ENCODE results near the gene TMTC2. TPM values are rescaled to one million over a fixed set of nuclear protein-coding genes. Genes with fewer than 3 reads are reported as not detected.

The TMTC2 gene
- 1 to 10 TPM; 1.6 to 2.5 TPM for total RNA-seq

DNA sequence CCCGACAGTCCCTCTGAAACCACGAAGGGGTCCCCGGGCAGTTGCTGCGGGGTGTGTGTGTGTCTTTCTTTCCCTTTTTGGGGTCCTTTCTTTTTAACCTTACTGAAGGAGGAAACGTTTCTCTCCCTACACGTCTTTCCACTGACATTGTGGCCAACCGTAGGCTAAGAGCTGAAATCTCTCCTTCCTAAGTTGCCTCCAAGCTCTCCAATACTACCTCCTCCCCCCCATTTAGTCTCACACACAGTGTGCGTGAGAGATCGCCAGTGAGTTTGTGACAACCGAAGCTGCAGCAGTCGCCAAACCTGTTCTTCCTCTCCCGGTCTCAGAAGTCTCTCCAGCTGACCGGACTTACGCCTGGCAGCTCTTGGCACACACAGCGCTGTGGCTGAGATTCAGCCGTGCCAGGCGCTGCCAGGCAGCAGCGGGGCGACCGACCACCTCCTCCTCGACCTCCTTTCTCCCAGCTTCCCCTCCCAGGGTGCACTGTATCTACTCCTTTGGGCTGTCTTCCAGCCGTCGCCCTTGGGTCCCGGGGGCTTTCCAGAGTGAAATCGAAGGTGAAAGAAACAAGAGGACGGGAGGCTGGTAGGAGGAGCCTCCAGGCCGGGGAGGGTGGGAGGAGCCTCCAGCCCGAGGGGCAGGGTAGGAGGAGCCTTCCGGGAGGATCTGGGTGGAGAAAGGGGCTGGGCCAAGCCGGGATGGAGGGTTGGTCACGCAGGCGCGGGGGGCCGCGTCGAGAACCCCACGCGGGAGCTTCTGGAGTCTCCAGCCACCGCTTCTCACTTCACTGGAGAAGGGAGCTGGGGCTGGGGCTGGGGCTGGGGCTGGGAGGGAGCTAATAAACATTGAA, at the start of gene TMTC2:
Gene TMTC2, plus strand, starts transcription at position 739 of the 853 bp plus-strand sequence.
- H3K27me3 Mint-ChIP-seq: peaks cover 0 to 16% of the 10 kb centered on the region in 2 donors
- no peaks in the 10 kb centered on the region for H3K36me3 Mint-ChIP-seq
- peaks cover 21 to 22% of the 10 kb centered on the region in 2 donors for H3K4me1 Mint-ChIP-seq (ENCODE audit: low read depth in 2 of 2)
- ATAC-seq: peak; percentile 98
- DNase-seq (ENCODE audit: low spot score): peak; percentile 93
- no peaks in the 10 kb centered on the region for H3K9me3 Mint-ChIP-seq
- H3K27ac Mint-ChIP-seq: peak within 1 kb of the TSS; percentile 86 to 92
- peak within 1 kb of the TSS; percentile 99 for H3K4me3 Mint-ChIP-seq

GRCh38 chr12:82638324-82638723, 48.4 kb upstream of the TMTC2 start:
- ATAC-seq: no peak
- Mint-ChIP-seq H3K4me1 (ENCODE audit: low read depth in 2 of 2) (no peaks in the 10 kb centered on the region), H3K27ac (no peak overlapping the region), H3K36me3 (no peaks in the 10 kb centered on the region), H3K4me3 (no peak overlapping the region), H3K9me3 (peaks cover 10% of the 10 kb centered on the region), H3K27me3 (no peaks in the 10 kb centered on the region)
- DNase-seq (ENCODE audit: low spot score): no peak

DNA sequence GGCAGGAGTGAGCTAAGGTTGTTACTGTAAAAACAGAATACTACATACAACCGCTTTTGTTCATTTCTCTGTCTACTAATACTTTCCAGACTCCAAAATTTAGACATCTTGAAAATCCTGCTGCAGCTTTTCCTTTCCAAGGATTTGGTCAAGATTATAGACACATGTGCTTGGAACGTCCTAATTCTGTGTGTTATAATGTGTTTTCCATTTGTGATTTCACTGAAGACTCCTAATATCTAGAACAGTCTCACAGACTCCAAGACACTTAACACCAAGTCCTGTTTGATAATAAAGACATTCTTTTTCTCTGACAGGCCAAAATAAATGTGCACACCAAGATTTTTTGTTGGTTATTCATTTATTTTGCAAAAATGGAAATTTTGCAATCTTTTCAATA, 41.8 kb upstream of the TMTC2 start:
- H3K4me3 Mint-ChIP-seq: no peak overlapping the region
- no peaks in the 10 kb centered on the region for H3K4me1 Mint-ChIP-seq (ENCODE audit: low read depth in 2 of 2)
- H3K27me3 Mint-ChIP-seq: no peaks in the 10 kb centered on the region
- ATAC-seq (no peak), DNase-seq (ENCODE audit: low spot score) (no peak)
- peaks cover 2% of the 10 kb centered on the region for H3K9me3 Mint-ChIP-seq
- H3K36me3 Mint-ChIP-seq: no peaks in the 10 kb centered on the region
- no peak overlapping the region for H3K27ac Mint-ChIP-seq

DNA sequence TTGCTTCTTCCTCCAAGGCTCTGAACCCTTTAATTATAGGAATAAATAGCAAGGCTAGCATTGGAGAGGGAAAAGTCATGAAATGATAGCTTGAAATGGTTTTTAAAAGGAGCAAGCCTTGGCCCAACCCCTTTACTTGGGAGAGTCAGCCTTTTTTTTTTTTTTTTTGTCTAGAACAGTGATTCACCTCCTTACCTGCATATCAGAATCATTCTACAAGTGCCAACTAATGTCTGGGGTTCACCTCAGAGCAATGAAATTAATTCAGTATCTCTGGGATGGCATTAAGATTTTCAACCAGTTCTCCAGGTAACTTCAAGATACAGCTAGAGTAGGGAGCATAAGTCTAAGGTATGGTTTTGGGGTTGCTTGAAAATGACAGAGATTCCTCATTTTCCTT, 41.3 kb upstream of the TMTC2 start:
- H3K36me3 Mint-ChIP-seq: no peaks in the 10 kb centered on the region
- H3K27ac Mint-ChIP-seq: no peak overlapping the region
- no peaks in the 10 kb centered on the region for H3K27me3 Mint-ChIP-seq
- H3K9me3 Mint-ChIP-seq: peaks cover 2% of the 10 kb centered on the region
- ATAC-seq (no peak), DNase-seq (ENCODE audit: low spot score) (no peak)
- no peaks in the 10 kb centered on the region for H3K4me1 Mint-ChIP-seq (ENCODE audit: low read depth in 2 of 2)
- no peak overlapping the region for H3K4me3 Mint-ChIP-seq

GRCh38 chr12:82647853-82648252, 38.9 kb upstream of the TMTC2 start:
- H3K36me3 Mint-ChIP-seq: no peaks in the 10 kb centered on the region
- DNase-seq (ENCODE audit: low spot score): no peak
- no peaks in the 10 kb centered on the region for H3K27me3 Mint-ChIP-seq
- peaks cover 2% of the 10 kb centered on the region for H3K9me3 Mint-ChIP-seq
- H3K4me1 Mint-ChIP-seq (ENCODE audit: low read depth in 2 of 2): no peaks in the 10 kb centered on the region
- no peak for ATAC-seq
- H3K27ac Mint-ChIP-seq: no peak overlapping the region
- H3K4me3 Mint-ChIP-seq: no peak overlapping the region

- Mint-ChIP-seq H3K36me3 (no peaks in the 10 kb centered on the region), H3K4me3 (no peak overlapping the region), H3K9me3 (peaks cover 2% of the 10 kb centered on the region), H3K27me3 (no peaks in the 10 kb centered on the region), H3K4me1 (ENCODE audit: low read depth in 2 of 2) (no peaks in the 10 kb centered on the region), H3K27ac (no peak overlapping the region)
- DNase-seq (ENCODE audit: low spot score) (no peak), ATAC-seq (no peak)
Measured at GRCh38 chr12:82648259-82648909, 38.3 kb upstream of the TMTC2 start.

DNA sequence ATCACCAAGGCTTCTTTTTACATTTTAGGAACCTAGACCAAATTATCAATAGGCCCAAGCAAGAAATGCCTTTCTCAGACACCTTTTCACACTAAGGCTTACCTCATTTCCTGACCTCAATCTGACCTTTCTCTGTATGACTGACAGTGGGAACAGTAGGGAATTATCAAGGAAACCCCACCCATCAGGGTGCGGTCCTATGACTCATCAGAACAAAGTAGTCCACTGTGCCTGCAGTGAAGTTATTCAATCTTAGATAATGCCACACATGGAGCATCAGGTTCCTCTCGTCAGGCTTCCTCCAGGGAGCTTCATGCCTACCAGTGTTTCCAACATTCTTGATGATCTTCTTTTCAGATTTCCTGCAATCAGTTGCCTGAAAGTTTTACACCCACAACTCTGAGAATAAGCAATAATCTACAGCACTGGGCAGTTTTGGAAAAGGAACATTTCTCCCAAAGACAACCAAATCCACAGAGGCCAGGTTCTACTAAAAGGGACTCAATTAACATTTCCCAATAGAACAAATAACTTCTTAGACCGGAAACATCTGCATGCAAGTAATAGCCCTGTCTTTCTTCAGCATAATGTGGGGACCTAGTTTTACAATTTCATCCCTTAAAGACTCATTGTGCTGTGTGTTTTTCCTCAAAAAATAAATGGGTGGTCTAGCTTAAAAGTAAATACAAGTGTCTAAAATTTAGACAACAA, 35.9 kb upstream of the TMTC2 start:
- H3K4me3 Mint-ChIP-seq: no peak overlapping the region

DNA sequence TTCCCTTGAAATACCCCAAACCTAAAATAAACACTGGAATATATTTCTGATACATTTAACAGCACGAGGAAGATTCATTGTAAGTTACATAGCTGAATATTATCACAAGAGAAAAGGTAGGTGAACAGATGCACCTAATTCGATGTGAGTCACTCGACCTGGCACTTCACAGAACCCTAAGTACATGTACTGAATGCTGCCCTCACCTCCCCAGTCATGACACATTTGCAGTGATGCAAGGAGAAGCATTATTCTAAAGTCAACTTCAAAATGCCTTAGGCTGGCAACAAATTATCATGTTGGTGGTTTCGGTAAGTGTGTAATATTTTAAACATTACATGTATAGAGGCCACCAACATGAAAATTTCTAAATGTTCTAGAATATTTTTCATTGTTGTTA, 35.2 kb upstream of the TMTC2 start:
- H3K36me3 Mint-ChIP-seq: no peaks in the 10 kb centered on the region
- H3K27ac Mint-ChIP-seq: no peak overlapping the region
- no peak overlapping the region for H3K4me3 Mint-ChIP-seq
- ATAC-seq: no peak
- H3K27me3 Mint-ChIP-seq: no peaks in the 10 kb centered on the region
- peaks cover 5% of the 10 kb centered on the region for H3K9me3 Mint-ChIP-seq
- DNase-seq (ENCODE audit: low spot score): no peak
- no peaks in the 10 kb centered on the region for H3K4me1 Mint-ChIP-seq (ENCODE audit: low read depth in 2 of 2)

More for the DNA sequence above, 35.9 kb upstream of the TMTC2 start:
- ATAC-seq (no peak), DNase-seq (ENCODE audit: low spot score) (no peak)
- no peaks in the 10 kb centered on the region for H3K36me3 Mint-ChIP-seq
- peaks cover 2% of the 10 kb centered on the region for H3K9me3 Mint-ChIP-seq
- H3K27me3 Mint-ChIP-seq: no peaks in the 10 kb centered on the region
- H3K4me1 Mint-ChIP-seq (ENCODE audit: low read depth in 2 of 2): no peaks in the 10 kb centered on the region
- no peak overlapping the region for H3K27ac Mint-ChIP-seq

GRCh38 chr12:82652071-82652470, 34.6 kb upstream of the TMTC2 start:
- no peak overlapping the region for H3K4me3 Mint-ChIP-seq
- no peak overlapping the region for H3K27ac Mint-ChIP-seq
- no peak for ATAC-seq
- no peak for DNase-seq (ENCODE audit: low spot score)
- no peaks in the 10 kb centered on the region for H3K36me3 Mint-ChIP-seq
- no peaks in the 10 kb centered on the region for H3K4me1 Mint-ChIP-seq (ENCODE audit: low read depth in 2 of 2)
- H3K9me3 Mint-ChIP-seq: peaks cover 5% of the 10 kb centered on the region
- H3K27me3 Mint-ChIP-seq: no peaks in the 10 kb centered on the region

- Mint-ChIP-seq H3K27me3 (no peaks in the 10 kb centered on the region), H3K4me3 (no peak overlapping the region), H3K36me3 (no peaks in the 10 kb centered on the region), H3K4me1 (ENCODE audit: low read depth in 2 of 2) (no peaks in the 10 kb centered on the region), H3K9me3 (peaks cover 10% of the 10 kb centered on the region), H3K27ac (no peak overlapping the region)
- ATAC-seq (no peak), DNase-seq (ENCODE audit: low spot score) (no peak)
Measured at GRCh38 chr12:82655751-82656150, 31.0 kb upstream of the TMTC2 start.

GRCh38 chr12:82659343-82660207, 27.1 kb upstream of the TMTC2 start:
- no peak for DNase-seq (ENCODE audit: low spot score)
- ATAC-seq: no peak
- H3K27ac Mint-ChIP-seq: no peak overlapping the region
- H3K27me3 Mint-ChIP-seq: no peaks in the 10 kb centered on the region
- H3K4me3 Mint-ChIP-seq: no peak overlapping the region
- H3K36me3 Mint-ChIP-seq: no peaks in the 10 kb centered on the region
- H3K4me1 Mint-ChIP-seq (ENCODE audit: low read depth in 2 of 2): no peaks in the 10 kb centered on the region
- H3K9me3 Mint-ChIP-seq: peaks cover 10% of the 10 kb centered on the region

DNA sequence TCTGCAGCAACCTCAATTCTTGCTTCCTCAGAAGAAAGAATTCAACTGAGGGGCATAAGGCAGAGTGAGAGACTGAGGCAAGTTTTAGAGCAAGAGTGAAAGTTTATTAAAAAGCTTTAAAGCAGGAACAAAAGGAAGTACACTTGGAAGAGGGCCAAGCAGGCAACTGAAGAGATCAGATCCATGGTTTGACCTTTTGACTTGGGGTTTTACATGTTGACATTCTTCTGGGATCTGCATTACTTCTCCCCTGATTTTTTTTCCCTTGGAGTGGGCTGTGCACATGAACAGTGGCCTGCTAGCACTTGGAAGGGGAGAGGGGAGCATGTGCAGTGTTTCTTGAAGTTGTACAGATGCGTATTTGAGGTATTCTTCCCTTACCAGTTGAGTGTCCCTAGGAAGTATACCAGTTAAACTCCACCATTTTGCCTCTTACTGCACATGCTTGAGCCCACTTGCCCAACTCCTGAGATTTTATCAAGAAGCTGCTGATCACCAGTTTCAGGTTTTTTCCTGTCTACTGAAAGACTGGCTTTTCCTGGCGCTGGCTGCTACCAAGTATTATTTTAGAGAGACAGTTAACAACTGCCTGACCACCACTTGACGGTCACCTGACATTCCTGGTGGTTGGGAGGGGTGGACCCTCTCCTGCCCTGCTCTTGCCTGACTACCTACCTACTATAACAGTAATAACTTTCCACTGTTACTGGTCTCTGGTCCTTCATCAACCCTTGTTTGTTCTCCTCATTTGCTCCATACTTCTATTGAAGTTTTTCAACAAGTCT, 26.0 kb upstream of the TMTC2 start:
- H3K27ac Mint-ChIP-seq: no peak overlapping the region
- peaks cover 2 to 5% of the 10 kb centered on the region in 2 donors for H3K27me3 Mint-ChIP-seq
- DNase-seq (ENCODE audit: low spot score): no peak
- H3K9me3 Mint-ChIP-seq: peaks cover 10% of the 10 kb centered on the region
- no peak overlapping the region for H3K4me3 Mint-ChIP-seq
- no peaks in the 10 kb centered on the region for H3K4me1 Mint-ChIP-seq (ENCODE audit: low read depth in 2 of 2)
- no peak for ATAC-seq
- no peaks in the 10 kb centered on the region for H3K36me3 Mint-ChIP-seq

GRCh38 chr12:82663893-82664292, 22.8 kb upstream of the TMTC2 start:
- H3K36me3 Mint-ChIP-seq: no peaks in the 10 kb centered on the region
- H3K4me3 Mint-ChIP-seq: no peak overlapping the region
- H3K27me3 Mint-ChIP-seq: peaks cover 12 to 16% of the 10 kb centered on the region in 2 donors
- H3K27ac Mint-ChIP-seq: no peak overlapping the region
- DNase-seq (ENCODE audit: low spot score): no peak
- peaks cover 7% of the 10 kb centered on the region for H3K9me3 Mint-ChIP-seq
- no peak for ATAC-seq
- no peaks in the 10 kb centered on the region for H3K4me1 Mint-ChIP-seq (ENCODE audit: low read depth in 2 of 2)
